Stomach smooth muscle (tissue), 2 donors: ENCODE results near the gene LNPEP.

Source experiments
- H3K27ac ChIP-seq: one replicate; pipeline ENCODE4 v1.7.0; 2013; ENCODE audit warnings: mild to moderate bottlenecking, low read length, inconsistent platforms
- H3K27me3 ChIP-seq, 2 donors: one replicate each; pipeline ENCODE4 v1.7.0; 2013; ENCODE audit warnings: low read length in 2 of 2; ENCODE audit not compliant: insufficient read depth in 2 of 2, control insufficient read depth in 1 of 2
- H3K36me3 ChIP-seq, 2 donors: one replicate each; pipeline ENCODE4 v1.7.0; 2013; ENCODE audit warnings: low read length in 2 of 2; ENCODE audit not compliant: control insufficient read depth in 2 of 2, insufficient read depth in 2 of 2
- H3K4me1 ChIP-seq: one replicate; pipeline ENCODE4 v1.7.0; 2013; ENCODE audit warnings: low read length; ENCODE audit not compliant: control insufficient read depth, insufficient read depth
- H3K4me3 ChIP-seq, 2 donors: one replicate each; pipeline ENCODE4 v1.7.0; 2013; ENCODE audit warnings: low read length in 2 of 2
- H3K9ac ChIP-seq, 2 donors: one replicate each; pipeline ENCODE4 v1.7.0; 2013; ENCODE audit warnings: low read length in 2 of 2, mild to moderate bottlenecking in 1 of 2
- H3K9me3 ChIP-seq, 2 donors: one replicate each; pipeline ENCODE4 v1.7.0; 2013; ENCODE audit warnings: low read length in 2 of 2; ENCODE audit not compliant: control insufficient read depth in 2 of 2
- donor health status: healthy.
- donor health status: Pancreatic carcinoma.

Gene LNPEP

DNA sequence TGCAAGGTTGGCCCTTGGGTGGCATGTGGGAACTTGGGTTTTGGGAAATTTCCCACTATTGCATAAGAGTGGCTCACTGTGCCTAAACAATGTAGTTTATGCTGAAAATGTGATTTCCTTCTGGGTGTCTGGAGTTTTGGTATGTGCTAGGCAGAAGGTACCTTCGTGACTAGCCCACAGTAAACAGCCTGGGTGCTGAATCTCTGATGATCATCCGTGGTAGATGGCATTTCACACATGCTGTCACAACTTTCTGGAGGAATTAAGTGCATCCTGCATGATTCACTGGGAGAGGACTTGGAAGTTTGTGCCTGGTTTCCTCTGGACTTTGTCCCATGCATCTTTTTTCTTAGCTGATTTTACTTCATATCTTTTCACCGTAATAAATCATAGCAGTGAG, 64.5 kb downstream of the LNPEP start:
- no peaks in the 10 kb centered on the region for H3K27me3 ChIP-seq
- no peak overlapping the region for H3K9ac ChIP-seq
- no peak overlapping the region for H3K4me3 ChIP-seq
- no peaks in the 10 kb centered on the region for H3K4me1 ChIP-seq
- peaks cover 4 to 7% of the 10 kb centered on the region in 2 donors for H3K36me3 ChIP-seq
- no peaks in the 10 kb centered on the region for H3K9me3 ChIP-seq
- no peak overlapping the region for H3K27ac ChIP-seq

DNA sequence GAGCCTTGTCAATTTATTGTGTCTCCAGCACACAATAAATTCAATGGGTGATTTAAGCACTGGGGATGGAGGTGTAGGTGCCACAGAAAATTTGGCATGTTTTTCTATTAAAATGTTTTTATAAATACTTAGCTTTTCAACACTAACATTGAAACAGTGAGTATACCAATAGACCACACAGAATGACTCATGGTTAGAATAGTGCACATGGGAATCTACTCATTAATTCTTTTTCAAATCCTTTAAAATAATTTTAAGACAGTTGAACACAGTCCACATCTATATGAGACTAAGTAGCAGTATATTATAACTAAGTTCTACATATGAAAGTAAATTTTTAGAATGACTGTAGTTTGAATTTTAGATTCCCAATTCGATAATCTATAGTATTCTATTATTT, 67.1 kb downstream of the LNPEP start:
- H3K27ac ChIP-seq, result no peak overlapping the region
- H3K9me3 ChIP-seq, result no peaks in the 10 kb centered on the region
- peaks cover 0 to 7% of the 10 kb centered on the region in 2 donors for H3K36me3 ChIP-seq
- H3K4me3 ChIP-seq, result no peak overlapping the region
- no peak overlapping the region for H3K9ac ChIP-seq
- H3K4me1 ChIP-seq, result no peaks in the 10 kb centered on the region
- no peaks in the 10 kb centered on the region for H3K27me3 ChIP-seq

DNA sequence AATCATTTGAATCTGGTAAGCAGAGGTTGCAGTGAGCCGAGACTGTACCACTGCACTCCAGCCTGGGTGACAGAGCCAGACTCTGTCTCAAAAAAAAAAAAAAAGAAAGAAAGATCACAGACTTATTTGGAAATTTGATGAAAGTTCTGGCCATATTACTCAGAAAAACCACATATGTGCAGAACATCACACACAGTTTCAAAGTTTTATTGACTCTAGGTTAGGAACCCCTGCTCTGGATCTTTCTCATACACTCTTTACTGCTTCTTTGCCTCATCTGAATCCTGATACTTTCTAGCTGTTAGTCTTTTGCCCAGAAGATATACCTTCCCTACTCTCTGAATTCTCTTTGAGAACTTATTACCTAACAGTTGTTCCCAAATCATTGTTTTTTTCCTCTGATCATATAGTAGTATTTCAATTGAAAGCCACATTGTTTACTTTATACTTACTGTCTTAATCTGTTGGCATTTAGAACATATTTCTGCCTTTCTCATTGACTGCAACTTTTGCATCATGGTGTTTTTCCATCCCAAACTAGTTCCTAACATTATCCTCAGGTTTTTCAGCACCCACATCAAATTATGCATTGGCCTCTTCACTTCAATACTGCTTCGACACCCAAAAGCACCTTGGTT, 68.7 kb downstream of the LNPEP start:
- H3K4me1 ChIP-seq, result no peaks in the 10 kb centered on the region
- H3K4me3 ChIP-seq, result no peak overlapping the region
- peaks cover 0 to 7% of the 10 kb centered on the region in 2 donors for H3K36me3 ChIP-seq
- no peaks in the 10 kb centered on the region for H3K27me3 ChIP-seq
- H3K9ac ChIP-seq, result no peak overlapping the region
- H3K27ac ChIP-seq, result no peak overlapping the region
- no peaks in the 10 kb centered on the region for H3K9me3 ChIP-seq

DNA sequence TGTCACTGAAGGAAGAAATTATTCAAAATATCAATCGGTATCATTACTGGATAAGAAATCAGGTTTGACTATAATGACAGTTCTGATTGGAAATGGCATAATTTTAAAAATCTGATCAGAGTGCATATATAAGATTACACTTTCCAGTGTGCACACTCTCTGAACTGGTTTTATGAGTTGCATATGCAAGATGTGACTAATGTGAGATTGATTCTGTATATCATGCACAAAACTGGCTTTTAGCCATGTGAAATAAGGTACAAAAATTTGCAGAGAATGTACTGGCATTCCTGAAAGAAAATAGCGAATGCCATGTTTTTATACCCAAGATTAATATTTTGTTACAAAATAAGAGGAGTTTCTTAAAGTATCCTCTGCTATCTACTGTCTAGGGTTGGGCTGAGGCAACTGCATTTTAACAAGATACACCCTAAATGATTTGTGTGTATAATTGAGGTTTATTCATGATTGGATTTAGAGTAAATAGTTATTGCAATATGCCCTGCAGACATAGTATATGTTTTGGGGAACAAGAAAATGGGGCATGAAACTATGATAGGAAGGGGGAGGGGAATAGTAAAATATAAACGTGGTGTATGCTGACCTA, 70.7 kb downstream of the LNPEP start:
- H3K4me1 ChIP-seq, result no peaks in the 10 kb centered on the region
- no peaks in the 10 kb centered on the region for H3K27me3 ChIP-seq
- H3K27ac ChIP-seq, result no peak overlapping the region
- H3K9ac ChIP-seq, result no peak overlapping the region
- peaks cover 0 to 13% of the 10 kb centered on the region in 2 donors for H3K36me3 ChIP-seq
- no peak overlapping the region for H3K4me3 ChIP-seq
- no peaks in the 10 kb centered on the region for H3K9me3 ChIP-seq

DNA sequence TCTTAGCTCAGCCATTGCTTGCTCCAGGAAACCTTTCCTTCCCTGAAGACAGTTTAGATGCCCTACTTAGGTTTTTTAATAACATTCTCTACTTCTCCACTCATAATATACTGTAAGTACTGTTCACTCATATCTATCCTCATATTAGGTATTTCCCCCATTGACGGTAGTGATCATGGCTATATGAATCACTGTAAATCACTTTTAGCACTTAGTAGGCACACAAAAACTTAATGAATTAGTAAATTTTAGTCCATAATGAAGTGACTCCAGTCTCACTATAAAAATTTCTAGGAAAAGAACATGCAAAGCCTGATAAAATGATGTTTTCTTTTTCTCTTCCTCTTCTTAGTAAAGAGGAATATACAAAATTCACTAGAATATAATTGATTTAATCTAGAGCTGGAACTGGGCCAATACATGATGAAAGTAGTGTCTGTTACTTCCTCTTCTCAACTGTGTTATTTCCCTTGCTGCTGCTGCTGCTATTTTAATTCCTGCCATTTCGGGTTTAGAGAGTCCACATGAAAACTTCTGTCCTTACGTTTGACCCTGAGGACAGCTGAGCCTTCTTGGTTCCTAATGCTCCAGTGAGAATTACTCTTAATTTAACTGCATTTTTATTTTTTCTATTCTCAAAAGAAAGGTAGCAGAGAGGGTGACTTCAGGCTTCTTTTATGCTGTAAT, 73.5 kb downstream of the LNPEP start:
- H3K4me3 ChIP-seq, result no peak overlapping the region
- no peaks in the 10 kb centered on the region for H3K9me3 ChIP-seq
- H3K27ac ChIP-seq, result no peak overlapping the region
- peaks cover 0 to 14% of the 10 kb centered on the region in 2 donors for H3K36me3 ChIP-seq
- no peak overlapping the region for H3K9ac ChIP-seq
- no peaks in the 10 kb centered on the region for H3K4me1 ChIP-seq
- no peaks in the 10 kb centered on the region for H3K27me3 ChIP-seq

DNA sequence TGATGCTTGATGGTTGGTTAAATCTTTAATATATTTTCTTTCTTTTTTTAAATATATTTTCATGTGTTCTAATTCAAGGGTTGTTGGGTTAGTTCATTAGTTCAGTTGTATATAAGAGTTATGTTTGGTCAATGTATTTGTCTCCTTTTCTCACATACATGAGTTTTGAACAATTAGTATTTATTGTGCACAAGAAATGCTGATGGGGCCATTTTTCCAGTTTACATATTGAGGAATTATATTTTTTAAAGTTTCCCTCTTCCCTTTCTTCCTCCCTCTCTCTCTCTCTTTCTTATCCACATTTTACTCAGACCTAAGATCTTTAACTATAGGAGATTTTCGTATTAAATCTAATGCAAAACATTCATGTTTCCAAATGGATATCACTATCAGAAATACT, 74.0 kb downstream of the LNPEP start:
- Histone ChIP-seq H3K9me3 (no peaks in the 10 kb centered on the region), H3K27ac (no peak overlapping the region), H3K4me1 (no peaks in the 10 kb centered on the region), H3K36me3 (peaks cover 0 to 14% of the 10 kb centered on the region in 2 donors), H3K4me3 (no peak overlapping the region), H3K27me3 (no peaks in the 10 kb centered on the region), H3K9ac (no peak overlapping the region)

DNA sequence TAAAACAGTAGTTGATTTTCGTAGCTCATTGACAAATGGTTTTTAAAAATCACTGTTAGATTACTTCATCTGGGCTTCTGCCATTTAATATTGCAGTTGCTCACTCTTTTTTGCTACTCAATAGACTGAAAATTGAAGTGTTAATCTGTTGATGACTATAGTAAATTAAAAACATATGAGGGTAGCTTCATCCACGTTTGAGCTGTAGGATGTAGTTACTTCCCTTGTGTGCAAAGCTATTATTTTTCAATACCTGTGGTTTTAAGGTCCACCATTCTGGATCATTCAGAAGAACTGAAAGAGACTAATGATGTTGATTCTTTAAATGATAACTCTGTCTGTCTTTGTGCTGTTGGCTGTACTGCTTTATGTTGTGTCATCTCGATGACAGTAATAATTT, 74.7 kb downstream of the LNPEP start:
- no peak overlapping the region for H3K27ac ChIP-seq
- H3K9ac ChIP-seq, result no peak overlapping the region
- peaks cover 0 to 14% of the 10 kb centered on the region in 2 donors for H3K36me3 ChIP-seq
- H3K27me3 ChIP-seq, result no peaks in the 10 kb centered on the region
- H3K9me3 ChIP-seq, result no peaks in the 10 kb centered on the region
- no peak overlapping the region for H3K4me3 ChIP-seq
- no peaks in the 10 kb centered on the region for H3K4me1 ChIP-seq

DNA sequence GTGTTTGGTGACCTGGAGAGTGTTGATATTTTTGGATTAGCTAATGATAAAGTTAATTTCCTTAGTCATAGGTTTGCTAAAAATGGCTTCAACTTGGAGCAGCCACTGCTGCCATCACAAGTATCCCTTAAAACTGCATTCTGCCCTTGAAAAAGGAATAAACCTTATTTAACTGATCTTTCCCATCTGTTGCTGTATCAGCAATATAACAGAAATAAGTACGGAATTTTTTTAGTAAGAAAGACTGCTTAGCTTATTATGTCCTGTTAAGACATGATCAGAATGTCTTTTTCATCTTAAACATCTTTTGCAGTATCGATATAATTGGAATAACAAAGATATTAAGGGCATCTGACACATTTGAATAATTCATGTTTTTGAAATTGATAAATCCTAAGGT, 75.7 kb downstream of the LNPEP start:
- Histone ChIP-seq H3K27me3 (no peaks in the 10 kb centered on the region), H3K4me3 (no peak overlapping the region), H3K9me3 (no peaks in the 10 kb centered on the region), H3K27ac (no peak overlapping the region), H3K4me1 (no peaks in the 10 kb centered on the region), H3K9ac (no peak overlapping the region), H3K36me3 (peaks cover 0 to 14% of the 10 kb centered on the region in 2 donors)

DNA sequence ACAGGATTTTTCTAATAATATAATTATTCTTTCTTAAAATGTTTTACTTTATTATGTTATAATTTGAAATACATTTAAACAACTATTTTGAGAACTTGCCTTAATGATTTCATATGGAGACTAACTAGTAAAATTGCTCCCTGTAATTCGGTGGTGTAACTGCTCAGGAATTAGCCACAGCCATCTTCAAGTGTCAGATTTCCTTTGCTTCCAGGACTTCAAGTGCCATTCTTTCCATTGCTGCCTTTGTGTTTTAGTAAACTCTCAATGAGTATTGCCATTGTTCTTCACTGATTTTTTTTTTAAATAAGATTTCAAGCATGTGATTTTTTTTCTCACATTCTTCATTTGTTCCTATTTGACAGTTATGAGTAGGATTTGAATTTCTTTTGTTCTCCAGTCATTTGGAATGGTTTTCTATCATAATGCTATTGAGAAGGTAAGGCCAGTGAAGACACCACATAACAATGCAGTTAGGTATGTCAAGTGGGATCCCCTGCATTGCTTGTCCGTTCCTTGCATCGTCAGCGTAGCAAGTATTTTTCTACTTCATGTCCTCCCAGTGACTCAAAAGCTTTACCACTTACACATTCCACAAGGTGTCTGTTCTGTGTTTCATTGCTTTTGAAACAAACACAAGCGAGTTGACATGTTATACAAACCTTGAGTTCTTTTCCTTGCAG, 83.7 kb downstream of the LNPEP start:
- H3K27me3 ChIP-seq, result no peaks in the 10 kb centered on the region
- H3K27ac ChIP-seq, result peak overlapping the region; percentile 53
- H3K9me3 ChIP-seq, result no peaks in the 10 kb centered on the region
- peaks cover 2% of the 10 kb centered on the region for H3K4me1 ChIP-seq
- H3K36me3 ChIP-seq, result peaks cover 11 to 14% of the 10 kb centered on the region in 2 donors
- H3K9ac ChIP-seq, result no peak overlapping the region
- peak overlapping the region in 1 of 2 donors; percentile 29 for H3K4me3 ChIP-seq

DNA sequence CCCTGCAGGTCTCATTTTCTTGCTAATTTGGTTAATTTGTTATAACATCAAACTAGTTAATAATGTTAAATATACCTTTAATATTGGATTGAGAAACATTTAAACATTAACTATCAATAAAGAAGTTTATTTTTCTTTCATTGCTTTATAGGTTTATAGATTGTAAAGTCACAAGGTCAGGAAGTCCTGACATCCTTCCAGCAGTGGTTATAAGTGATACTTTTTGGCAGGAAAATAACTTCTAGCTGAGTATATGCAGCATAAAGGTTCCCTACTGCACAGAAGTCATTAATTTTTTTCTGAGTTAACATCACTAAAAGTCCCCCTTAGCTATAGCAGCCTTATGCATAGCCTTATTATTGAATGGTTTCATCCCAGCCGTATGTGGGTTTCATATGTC, 85.5 kb downstream of the LNPEP start:
- Histone ChIP-seq H3K4me1 (peaks cover 2% of the 10 kb centered on the region), H3K36me3 (peaks cover 19 to 20% of the 10 kb centered on the region in 2 donors), H3K27me3 (no peaks in the 10 kb centered on the region), H3K9ac (no peak overlapping the region), H3K9me3 (no peaks in the 10 kb centered on the region), H3K27ac (no peak overlapping the region), H3K4me3 (no peak overlapping the region)
